Panc1 (cell line): ENCODE measurements around the gene IFITM2. TPM values are rescaled to one million over a fixed set of nuclear protein-coding genes. Genes with fewer than 3 reads are reported as not detected.

ENCODE experiments used
- ATAC-seq: fragments of 200-7000 bp; cut with Tn5 transposase; 2 replicates; pipeline ENCODE4 v1.9.1; 2020; ENCODE audit warnings: mild to moderate bottlenecking, moderate library complexity
- BruUV-seq: library from RNA; stranded (reverse); fragments of 400-500 nt; replicated peaks from 2 replicates; lab custom pipeline; 2021; lab: Mats Ljungman, UMichigan
- CTCF ChIA-PET: fragments of 300-600 bp; sonication (Branson Sonifier 250); formaldehyde crosslinking; loops from one replicate; lab custom pipeline; 2022; ENCODE audit warnings: antibody characterized with exemption; lab: Charles Lee
- POLR2A ChIA-PET: fragments of 300-600 bp; sonication (Branson Sonifier 250); formaldehyde crosslinking; loops from one replicate; lab custom pipeline; 2022; ENCODE audit warnings: antibody characterized with exemption; lab: Charles Lee
- DNase-seq: peaks from one replicate; pipeline ENCODE4 v3.0.0-alpha.2; 2010; ENCODE audit warnings: low read depth, low spot score
- H3K27ac ChIP-seq: 2 replicates; pipeline ENCODE4 v1.5.1; 2011; ENCODE audit warnings: mild to moderate bottlenecking, low read length, inconsistent platforms
- H3K27me3 ChIP-seq: fragments of 200-500 bp; sonication (Bioruptor generic); 2 replicates; pipeline ENCODE4 v1.6.0; 2014; ENCODE audit warnings: low read length, inconsistent platforms; ENCODE audit not compliant: control insufficient read depth, insufficient read depth
- H3K36me3 ChIP-seq: fragments of 200-500 bp; sonication (Bioruptor generic); 2 replicates; pipeline ENCODE4 v1.5.1; 2014; ENCODE audit warnings: inconsistent platforms, mild to moderate bottlenecking, low read length, moderate library complexity; ENCODE audit not compliant: control insufficient read depth, insufficient read depth
- H3K4me1 ChIP-seq: 2 replicates; pipeline ENCODE4 v1.5.1; 2011; ENCODE audit warnings: inconsistent platforms, mild to moderate bottlenecking, low read length, moderate library complexity; ENCODE audit not compliant: control insufficient read depth, insufficient read depth
- H3K4me3 ChIP-seq, 2 experiments: 2 replicates each; pipeline ENCODE4 v1.5.1; 2011 to 2012; ENCODE audit warnings: low read depth in 2 of 2, low read length in 2 of 2, mild to moderate bottlenecking in 2 of 2, inconsistent platforms in 1 of 2, moderate library complexity in 1 of 2
- H3K9me3 ChIP-seq: fragments of 200-500 bp; sonication (Bioruptor generic); 2 replicates; pipeline ENCODE4 v1.5.1; 2014; ENCODE audit warnings: low read depth, mild to moderate bottlenecking, inconsistent platforms, low read length, moderate library complexity; ENCODE audit not compliant: control insufficient read depth, insufficient read depth
- CTCF ChIP-seq: fragments of 450-650 bp; IDR thresholded peaks from 2 replicates; pipeline ENCODE4 v1.5.1; 2017; ENCODE audit warnings: mild to moderate bottlenecking
- POLR2AphosphoS5 ChIP-seq: IDR thresholded peaks from 2 replicates; pipeline ENCODE4 v1.6.1; 2012; ENCODE audit warnings: mild to moderate bottlenecking, low read depth, low read length, moderate library complexity
- REST ChIP-seq, 2 experiments: IDR thresholded peaks; 2 replicates each; pipeline ENCODE4 v1.6.1; 2011 to 2012; ENCODE audit warnings: low read depth in 2 of 2, control low read depth in 1 of 2, low read length in 1 of 2, mild to moderate bottlenecking in 1 of 2, moderate library complexity in 1 of 2; ENCODE audit not compliant: insufficient read depth in 1 of 2
- SIN3A ChIP-seq: IDR thresholded peaks from 2 replicates; pipeline ENCODE4 v1.6.1; 2012; ENCODE audit warnings: low read depth, mild to moderate bottlenecking, low read length, moderate library complexity, borderline replicate concordance; ENCODE audit not compliant: insufficient read depth
- TCF7L2 ChIP-seq: IDR thresholded peaks from 2 replicates; pipeline ENCODE4 v1.6.1; 2011; ENCODE audit warnings: mild to moderate bottlenecking, low read depth, low read length, inconsistent platforms
- in situ Hi-C: cut with HindIII; loops from 2 replicates; pipeline ENCODE4 v1.10.0; 2016; ENCODE audit warnings: low sequenced_read_pairs, low pct_unique_long_range_greater_than_20kb
- intact Hi-C: fragments of 100-400 bp; cut with micrococcal nuclease; formaldehyde crosslinking; loops from one replicate; pipeline ENCODE4 v1.10.0; 2022; ENCODE audit not compliant: unreplicated experiment
- total RNA-seq: library from RNA; stranded (reverse); gene quantifications from one replicate; pipeline ENCODE4 v1.2.1, GENCODE V29; 2021; ENCODE audit not compliant: unreplicated experiment

IFITM2 gene
- total RNA-seq, 1 experiment from 2014 or later, result 183 TPM

- no peak for ATAC-seq
- no peak overlapping the region for H3K27ac ChIP-seq
- H3K27me3 ChIP-seq, result no peaks in the 10 kb centered on the region
- H3K4me1 ChIP-seq, result peaks cover 4% of the 10 kb centered on the region; the same call in 1 of the 2 replicates
- BruUV-seq, result no TSS peak
- intact Hi-C loops (no loop called here), in situ Hi-C loops (no loop called here)
- no peak overlapping the region for H3K4me3 ChIP-seq
- TF ChIP-seq POLR2AphosphoS5 (no peak), TCF7L2 (no peak), CTCF (no peak), SIN3A (no peak), REST (IDR thresholded peaks at IDR 0.05; ENCODE audit: insufficient read depth in 1 of 2, low read depth in 2 of 2, low read length in 1 of 2) (no peak)
- H3K9me3 ChIP-seq, result no peaks in the 10 kb centered on the region
- DNase-seq, result no peak
- H3K36me3 ChIP-seq, result no peaks in the 10 kb centered on the region
- ChIA-PET POLR2A (interaction anchor here (0.7 kb wide), 1 partner anchor 15 kb away, joined by 3 read pairs; no protein-coding TSS in a partner anchor), CTCF (no interaction called here)
Observed at GRCh38 chr11:339963-340362, 32.3 kb downstream of the IFITM2 start.

GRCh38 chr11:340539-341512, 33.2 kb downstream of the IFITM2 start:
- POLR2A ChIA-PET, result interaction anchor here (0.5 kb wide), 1 partner anchor 11 kb away, joined by 6 read pairs; no protein-coding TSS in a partner anchor
- Histone ChIP-seq H3K4me3 (no peak overlapping the region), H3K36me3 (no peaks in the 10 kb centered on the region), H3K27ac (no peak overlapping the region), H3K27me3 (no peaks in the 10 kb centered on the region), H3K9me3 (no peaks in the 10 kb centered on the region), H3K4me1 (peaks cover 2% of the 10 kb centered on the region; the same call in 1 of the 2 replicates)
- intact Hi-C loops, result no loop called here
- CTCF ChIA-PET, result no interaction called here
- in situ Hi-C loops, result no loop called here
- DNase-seq, result no peak
- ATAC-seq, result no peak
- TF ChIP-seq SIN3A (no peak), REST (IDR thresholded peaks at IDR 0.05; ENCODE audit: insufficient read depth in 1 of 2, low read depth in 2 of 2, low read length in 1 of 2) (no peak), TCF7L2 (no peak), CTCF (no peak), POLR2AphosphoS5 (no peak)
- no TSS peak for BruUV-seq
